Stromal cell of bone marrow (primary cell): Measurements from ENCODE around the gene UNC13B.
"Not testable (repeated sequence)": the region's sequence is repeated elsewhere in the genome, so short reads cannot be mapped to it uniquely, and the experiment has no call there.

ENCODE experiments used
- DNase-seq: peaks from one replicate; pipeline ENCODE4 v3.0.0-alpha.2; 2012; ENCODE audit warnings: low read depth

Gene UNC13B

GRCh38 chr9:35380039-35380438 lies 218.2 kb downstream of the UNC13B start:
- DNase-seq = no peak

- no peak for DNase-seq
These were observed 218.8 kb downstream of the UNC13B start for GRCh38 chr9:35380619-35381018.

- peak; percentile 75 for DNase-seq
These were observed 223.2 kb downstream of the UNC13B start for GRCh38 chr9:35385042-35385441.

DNA sequence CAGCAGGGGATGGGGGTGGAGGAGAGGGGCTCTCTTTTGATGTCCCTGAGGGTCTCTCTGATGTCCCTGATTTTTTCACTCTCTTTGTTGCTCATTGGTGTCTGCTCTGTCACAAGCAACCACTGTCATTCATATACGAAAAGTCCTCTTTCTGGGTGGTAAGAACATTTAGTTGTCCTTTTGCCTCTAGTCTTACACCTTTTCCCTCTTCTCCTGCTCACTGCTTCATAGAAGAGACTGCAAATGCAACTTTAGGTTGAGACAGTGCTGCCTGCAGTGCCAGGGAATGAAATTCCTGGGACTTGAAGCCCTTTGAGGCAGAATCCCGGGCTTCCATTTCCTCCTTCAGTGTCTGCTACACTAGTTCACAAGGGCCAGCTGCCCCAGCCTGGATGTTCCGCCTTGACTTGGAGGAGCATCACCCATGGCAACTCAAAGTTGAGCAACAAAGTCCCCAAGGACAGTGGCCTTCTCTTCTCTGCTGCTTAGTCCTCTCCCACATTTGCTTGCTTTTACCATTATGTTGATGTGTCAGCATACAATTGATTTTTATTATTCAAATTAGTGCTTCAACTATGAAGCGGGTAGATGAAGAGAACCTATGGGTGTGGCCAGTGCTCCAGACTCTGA lies 233.4 kb downstream of the UNC13B start:
- DNase-seq = peak; percentile 7

GRCh38 chr9:35395706-35396101 lies 233.9 kb downstream of the UNC13B start:
- no peak for DNase-seq

DNA sequence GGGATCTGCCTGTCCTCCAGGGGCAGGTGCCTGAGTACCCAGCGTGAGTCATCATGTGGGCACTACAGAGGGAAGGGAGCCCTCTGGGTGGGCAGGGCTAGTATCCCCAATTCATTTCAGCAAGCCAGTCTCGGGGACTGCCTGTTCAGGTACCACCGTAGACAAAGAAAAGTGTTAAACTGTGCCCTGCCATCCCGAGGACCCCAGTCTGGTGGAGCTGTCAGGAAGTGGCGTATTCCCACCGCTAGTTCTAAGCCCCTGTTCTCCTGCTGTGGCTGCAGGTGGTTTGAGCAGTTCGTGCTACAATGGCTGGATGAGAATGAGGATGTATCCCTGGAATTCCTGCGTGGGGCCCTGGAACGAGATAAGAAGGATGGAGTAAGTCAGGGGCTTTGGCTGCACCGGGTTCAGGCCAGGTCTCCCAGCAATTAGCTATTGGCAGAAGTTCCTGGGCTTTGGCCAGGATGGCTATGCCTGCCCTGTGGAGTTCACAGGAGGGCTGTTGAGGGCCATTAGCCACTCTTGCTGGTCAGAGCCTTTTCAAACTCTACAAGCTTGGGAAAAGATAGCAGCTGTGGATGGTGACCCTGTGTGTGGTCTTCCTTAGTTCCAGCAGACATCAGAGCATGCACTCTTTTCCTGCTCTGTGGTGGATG lies 234.9 kb downstream of the UNC13B start:
- no peak for DNase-seq

DNA sequence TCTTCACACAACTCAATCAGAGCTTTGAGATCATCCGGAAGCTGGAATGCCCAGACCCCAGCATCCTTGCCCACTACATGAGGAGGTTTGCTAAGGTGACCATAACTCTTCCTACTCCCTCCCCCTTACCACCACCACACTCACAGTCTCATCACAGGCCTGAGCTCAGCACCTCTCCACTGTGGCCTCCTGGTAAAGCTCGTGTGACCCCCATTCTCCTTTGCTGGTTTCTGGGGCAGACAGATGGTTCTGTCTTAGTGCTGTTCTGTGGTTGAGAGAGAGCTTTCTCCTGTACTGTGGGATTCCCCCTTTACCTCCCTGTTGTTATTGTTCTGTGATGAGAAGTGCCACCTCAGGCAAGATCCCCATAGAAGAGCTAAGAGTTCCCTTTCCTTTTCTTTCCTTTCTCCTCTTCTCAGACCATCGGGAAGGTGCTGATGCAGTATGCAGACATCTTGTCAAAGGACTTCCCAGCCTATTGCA lies 235.4 kb downstream of the UNC13B start:
- no peak for DNase-seq

DNA sequence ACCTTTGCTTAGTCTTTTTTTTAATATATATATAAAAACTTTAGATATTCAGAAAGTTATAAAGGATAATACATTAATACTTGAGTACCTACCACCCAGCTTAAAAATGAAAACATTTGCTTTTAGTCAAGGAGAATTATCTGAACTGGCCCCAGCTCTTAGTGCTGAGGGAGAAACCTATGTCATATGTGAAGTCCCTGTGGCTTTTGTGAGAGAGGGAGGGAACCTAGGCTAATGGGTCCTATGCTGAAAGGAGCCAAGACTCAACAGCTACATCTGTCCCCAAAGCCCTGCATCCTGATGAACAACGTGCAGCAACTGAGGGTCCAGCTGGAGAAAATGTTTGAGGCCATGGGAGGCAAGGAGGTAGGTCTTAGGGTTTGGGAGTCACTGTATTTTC lies 236.1 kb downstream of the UNC13B start:
- no peak for DNase-seq

- no peak for DNase-seq
These were observed 237.0 kb downstream of the UNC13B start for GRCh38 chr9:35398651-35399335.

GRCh38 chr9:35404865-35405264 lies 243.1 kb downstream of the UNC13B start:
- no peak for DNase-seq

DNA sequence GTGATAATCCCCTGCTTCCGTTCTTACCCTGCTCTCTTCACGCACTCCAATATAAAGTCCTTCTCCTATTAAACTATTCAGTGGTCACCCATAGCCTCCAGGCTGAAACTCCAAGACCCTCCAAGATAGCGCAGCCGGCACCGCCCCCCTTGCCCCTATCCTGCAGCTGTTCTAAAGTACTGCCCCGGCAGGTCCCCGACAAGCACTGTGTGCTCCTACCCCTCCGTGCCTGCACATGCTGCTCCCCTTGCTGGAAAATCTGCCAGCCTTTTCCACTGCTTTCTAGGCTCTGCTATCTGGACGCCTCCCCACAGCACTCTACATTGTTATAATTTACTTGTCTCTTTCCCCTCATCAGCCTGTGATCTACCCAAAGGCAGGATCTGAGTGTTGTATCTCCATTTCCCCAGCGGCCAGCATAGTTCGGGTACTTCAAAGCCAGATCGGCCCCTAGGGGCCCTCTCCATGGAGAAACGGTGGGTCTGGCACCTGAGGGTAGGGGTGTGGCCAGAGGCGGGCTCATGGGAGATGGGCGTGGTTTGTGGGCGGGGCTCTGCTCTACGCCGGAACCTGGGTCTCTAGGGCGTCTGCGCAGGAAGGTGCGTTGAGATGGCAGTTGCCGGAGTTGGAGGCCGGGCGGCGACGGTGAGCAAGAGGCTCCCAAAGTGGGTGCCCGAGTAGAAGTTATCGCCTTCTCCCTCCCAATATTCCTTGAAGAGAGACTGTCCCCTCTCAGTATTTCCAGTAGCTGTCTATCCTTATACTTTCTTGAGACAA lies 244.6 kb downstream of the UNC13B start:
- no peak for DNase-seq

DNA sequence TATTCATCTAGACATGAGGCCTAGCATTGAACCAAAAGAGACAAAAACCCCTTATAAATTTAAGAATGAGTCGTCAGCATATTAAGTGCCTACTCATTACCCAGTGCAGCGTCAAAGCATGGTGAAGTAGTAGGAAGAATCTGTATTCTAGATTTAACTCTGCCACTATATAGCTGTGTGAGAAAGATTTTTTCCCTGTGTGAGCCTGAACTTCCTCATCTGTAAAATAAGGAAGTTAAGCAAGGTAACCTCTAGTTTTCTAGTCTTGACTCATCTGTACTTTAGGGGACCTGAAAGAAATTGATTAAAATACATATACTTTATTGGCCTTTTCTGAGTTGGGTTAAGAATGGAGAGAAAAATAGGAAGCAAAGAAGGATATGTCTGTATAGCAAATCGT lies 246.0 kb downstream of the UNC13B start:
- DNase-seq = no peak

GRCh38 chr9:35409434-35409833 lies 247.6 kb downstream of the UNC13B start:
- DNase-seq = not testable (repeated sequence)

GRCh38 chr9:35414889-35415288 lies 253.1 kb downstream of the UNC13B start:
- DNase-seq = no peak

- DNase-seq = no peak
These were observed 253.7 kb downstream of the UNC13B start for GRCh38 chr9:35415402-35416097.

GRCh38 chr9:35416098-35416427 lies 254.3 kb downstream of the UNC13B start:
- no peak for DNase-seq

GRCh38 chr9:35422346-35422745 lies 260.5 kb downstream of the UNC13B start:
- no peak for DNase-seq

GRCh38 chr9:35422753-35423152 lies 260.9 kb downstream of the UNC13B start:
- no peak for DNase-seq

DNA sequence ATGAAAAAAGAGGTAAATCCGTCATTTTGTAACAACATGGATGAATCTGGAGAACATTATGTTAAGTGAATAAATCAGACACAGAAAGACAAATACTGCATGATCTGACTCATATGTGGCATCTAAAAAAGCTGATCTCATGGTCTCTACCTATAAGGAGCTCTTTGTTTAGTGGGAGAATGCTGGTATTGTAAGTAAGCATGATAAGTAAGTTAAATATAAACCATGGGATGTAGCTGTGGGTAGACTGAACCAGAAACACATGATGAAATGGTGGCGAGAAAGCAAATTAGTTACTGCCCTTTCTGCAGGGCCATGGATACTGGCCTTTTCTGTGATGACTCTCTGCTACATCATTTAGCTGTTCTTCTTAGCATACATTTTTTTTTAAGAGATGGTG lies 261.7 kb downstream of the UNC13B start:
- DNase-seq = no peak

GRCh38 chr9:35424356-35425352 lies 262.8 kb downstream of the UNC13B start:
- no peak for DNase-seq

DNA sequence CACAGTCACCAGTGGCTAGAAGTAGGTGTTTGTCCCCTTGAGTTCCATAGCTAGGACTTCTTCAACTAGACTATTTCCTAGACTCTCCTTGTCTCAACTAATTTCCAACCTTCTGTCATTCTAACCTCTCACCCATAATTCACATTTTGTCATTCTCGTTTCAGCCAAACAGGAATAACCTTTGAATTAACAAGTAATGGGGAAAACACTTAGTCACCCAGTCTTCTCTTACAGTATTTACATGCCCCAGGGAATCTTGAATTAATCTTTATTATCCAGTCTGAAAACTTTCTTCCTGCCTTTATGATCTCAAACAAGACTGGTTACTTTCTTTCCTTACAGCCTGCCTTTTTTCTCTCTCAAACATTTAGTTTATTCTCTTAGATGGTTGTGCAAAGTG lies 264.8 kb downstream of the UNC13B start:
- DNase-seq = peak; percentile 11
